HG03442 (cell line): ENCODE measurements around the gene TPD52L2.

Source experiments
- ATAC-seq: cut with Tn5 transposase; IDR thresholded peaks from one replicate; pipeline ENCODE4 v1.9.1; 2021; ENCODE audit warnings: mild to moderate bottlenecking, moderate library complexity; ENCODE audit not compliant: unreplicated experiment

TPD52L2 gene

GRCh38 chr20:63864978-63865640, at the start of gene TPD52L2:
TPD52L2 (plus strand) TSS chr20:63865270; CDS start chr20:63865366, 96 bp downstream.
- ATAC-seq, result peak; percentile 64

GRCh38 chr20:63815615-63816253, 49.3 kb upstream of the TPD52L2 start:
- no peak for ATAC-seq

GRCh38 chr20:63819224-63819921, 45.7 kb upstream of the TPD52L2 start:
- no peak for ATAC-seq

- ATAC-seq, result no peak
Observed at GRCh38 chr20:63821811-63822210, 43.3 kb upstream of the TPD52L2 start.

- ATAC-seq, result no peak
Observed at GRCh38 chr20:63822276-63822696, 42.8 kb upstream of the TPD52L2 start.

GRCh38 chr20:63823691-63824311, 41.3 kb upstream of the TPD52L2 start:
- no peak for ATAC-seq

- ATAC-seq, result no peak
Observed at GRCh38 chr20:63825331-63826118, 39.5 kb upstream of the TPD52L2 start.

GRCh38 chr20:63826753-63827152, 38.3 kb upstream of the TPD52L2 start:
- ATAC-seq, result no peak

GRCh38 chr20:63828124-63828523, 36.9 kb upstream of the TPD52L2 start:
- no peak for ATAC-seq

- ATAC-seq, result no peak
Observed at GRCh38 chr20:63828545-63828944, 36.5 kb upstream of the TPD52L2 start.

GRCh38 chr20:63828951-63829350, 36.1 kb upstream of the TPD52L2 start:
- ATAC-seq, result no peak

GRCh38 chr20:63829603-63829944, 35.5 kb upstream of the TPD52L2 start:
- ATAC-seq, result no peak

- ATAC-seq, result peak; percentile 22
Observed at GRCh38 chr20:63829945-63830835, 34.9 kb upstream of the TPD52L2 start.

GRCh38 chr20:63830841-63831588, 34.1 kb upstream of the TPD52L2 start, which contains the start of gene ZBTB46:
ZBTB46 (minus strand) TSS chr20:63831264; CDS start chr20:63790757, 40,507 bp downstream.
- ATAC-seq, result peak; percentile 59

- peak; percentile 12 for ATAC-seq
Observed at GRCh38 chr20:63831646-63831992, 33.5 kb upstream of the TPD52L2 start.

GRCh38 chr20:63831993-63832686, 32.9 kb upstream of the TPD52L2 start:
- ATAC-seq, result no peak

- ATAC-seq, result no peak
Observed at GRCh38 chr20:63833776-63834490, 31.1 kb upstream of the TPD52L2 start.

GRCh38 chr20:63834491-63834880, 30.6 kb upstream of the TPD52L2 start:
- no peak for ATAC-seq
